GM18907 (cell line): ENCODE data around the gene CHD2.
A peak's percentile ranks its signal among the peaks of the same experiment; 100 is the strongest.
"Not testable (repeated sequence)": the region's sequence is repeated elsewhere in the genome, so short reads cannot be mapped to it uniquely, and the experiment has no call there.

ENCODE experiments used
- ATAC-seq: cut with Tn5 transposase; IDR thresholded peaks from one replicate; pipeline ENCODE4 v1.9.1; 2021; ENCODE audit warnings: mild to moderate bottlenecking, moderate library complexity; ENCODE audit not compliant: unreplicated experiment

Gene CHD2

DNA sequence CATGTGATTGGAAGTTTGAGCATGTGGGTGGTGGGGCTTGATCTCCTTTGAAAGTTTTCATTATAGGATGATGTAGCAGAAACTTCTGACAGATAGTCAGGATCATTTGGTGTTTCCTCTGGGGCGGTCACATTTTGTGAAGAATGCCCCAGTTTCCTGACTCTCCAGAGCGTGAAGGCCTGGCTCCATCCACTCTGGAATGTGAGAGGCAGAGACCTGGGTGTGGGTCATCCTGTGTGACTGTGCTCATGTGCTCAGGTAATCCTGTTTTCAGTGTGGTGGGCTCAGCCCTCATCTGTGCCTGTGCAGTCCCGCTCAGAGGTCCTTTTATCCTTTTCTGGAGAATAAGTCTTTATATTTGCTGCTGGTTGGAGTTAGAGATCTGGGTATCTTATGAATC lies 107.9 kb downstream of the CHD2 start:
- no peak for ATAC-seq

DNA sequence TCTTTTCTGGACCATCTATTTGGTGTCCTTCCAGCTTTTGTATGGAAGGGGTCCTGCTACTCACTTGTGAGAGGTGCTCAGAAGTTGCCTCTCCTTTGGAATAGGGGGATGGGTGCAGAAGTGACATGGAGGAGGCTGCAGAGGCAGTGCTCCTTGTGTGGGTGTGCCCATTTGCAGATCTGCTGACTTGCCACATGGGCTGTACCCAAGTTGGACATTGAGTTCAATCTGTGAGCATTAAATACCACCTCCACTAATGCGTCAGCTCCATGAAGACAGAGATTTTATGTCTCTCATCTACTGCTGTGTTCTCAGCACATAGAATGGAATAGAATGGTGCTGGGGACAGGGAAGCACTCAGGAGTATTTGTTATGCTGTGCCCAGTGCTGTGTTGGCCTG lies 112.7 kb downstream of the CHD2 start:
- ATAC-seq, result no peak

DNA sequence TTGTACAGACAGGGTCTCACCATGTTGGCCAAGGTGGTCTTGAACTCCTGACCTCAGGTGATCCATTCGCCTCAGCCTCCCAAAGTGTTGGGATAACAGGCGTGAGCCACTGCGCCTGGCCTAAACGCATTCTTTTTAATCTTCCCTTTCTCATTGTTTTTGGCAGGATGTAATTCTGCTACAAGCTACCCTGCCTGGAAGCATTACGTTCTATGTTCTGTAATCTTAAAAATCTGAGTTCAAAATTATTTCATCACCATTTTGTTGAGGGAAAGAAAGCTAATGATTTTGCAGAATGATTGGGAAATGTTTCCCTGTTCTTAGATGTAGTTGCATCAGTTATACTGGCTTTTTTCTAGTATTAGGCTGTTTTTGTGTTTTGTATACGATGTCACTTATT lies 117.4 kb downstream of the CHD2 start:
- no peak for ATAC-seq

DNA sequence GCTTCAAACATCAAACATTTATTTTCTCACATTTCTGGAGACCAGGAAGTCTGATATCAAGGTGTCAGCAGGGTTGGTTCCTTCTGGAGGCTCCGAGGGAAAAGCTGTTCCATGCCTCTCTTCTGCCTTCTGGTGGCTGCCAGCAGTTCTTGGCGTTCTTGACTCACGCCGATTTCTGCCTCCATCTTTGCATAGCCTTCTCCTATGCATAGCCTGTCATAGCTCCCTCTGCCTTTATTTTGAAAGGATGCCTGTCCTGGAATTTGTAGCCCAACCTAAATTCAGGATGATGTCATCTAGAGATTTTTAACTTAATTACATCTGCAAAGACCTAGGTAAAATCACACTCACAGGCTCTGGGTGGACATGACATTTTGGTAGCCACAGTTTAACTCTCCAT lies 118.5 kb downstream of the CHD2 start:
- no peak for ATAC-seq

DNA sequence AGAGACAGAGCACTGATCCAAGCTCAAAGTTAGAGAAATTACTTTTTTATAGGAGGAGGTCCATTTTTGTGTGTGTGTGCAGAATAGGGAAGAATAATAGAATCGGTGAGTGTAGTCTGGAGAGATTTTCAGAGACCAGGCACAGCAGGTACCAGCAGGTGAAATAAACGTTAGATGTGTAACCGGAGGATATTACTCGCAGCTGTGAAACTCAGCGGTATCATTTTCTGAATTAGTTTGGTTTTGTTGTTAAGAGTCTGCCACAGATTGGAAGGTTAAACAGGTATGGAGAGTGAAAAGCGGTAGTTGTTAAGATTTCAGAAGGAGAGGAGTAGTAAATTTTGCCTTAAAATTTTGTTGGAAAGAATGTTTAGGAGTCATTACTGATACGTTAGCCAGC lies 119.0 kb downstream of the CHD2 start:
- ATAC-seq, result no peak

DNA sequence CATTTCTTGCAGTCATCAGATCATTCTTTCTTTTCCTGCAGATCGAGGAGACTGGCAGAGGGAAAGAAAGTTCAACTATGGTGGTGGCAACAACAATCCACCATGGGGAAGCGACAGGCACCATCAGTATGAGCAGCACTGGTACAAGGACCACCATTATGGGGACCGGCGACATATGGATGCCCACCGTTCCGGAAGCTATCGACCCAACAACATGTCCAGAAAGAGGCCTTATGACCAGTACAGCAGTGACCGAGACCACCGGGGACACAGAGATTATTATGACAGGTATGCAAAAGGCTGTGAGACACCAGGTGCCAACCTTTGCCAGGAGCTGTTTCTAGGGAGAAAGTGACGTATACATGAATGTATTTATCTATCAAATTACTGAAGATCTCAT lies 119.8 kb downstream of the CHD2 start:
- ATAC-seq, result no peak

DNA sequence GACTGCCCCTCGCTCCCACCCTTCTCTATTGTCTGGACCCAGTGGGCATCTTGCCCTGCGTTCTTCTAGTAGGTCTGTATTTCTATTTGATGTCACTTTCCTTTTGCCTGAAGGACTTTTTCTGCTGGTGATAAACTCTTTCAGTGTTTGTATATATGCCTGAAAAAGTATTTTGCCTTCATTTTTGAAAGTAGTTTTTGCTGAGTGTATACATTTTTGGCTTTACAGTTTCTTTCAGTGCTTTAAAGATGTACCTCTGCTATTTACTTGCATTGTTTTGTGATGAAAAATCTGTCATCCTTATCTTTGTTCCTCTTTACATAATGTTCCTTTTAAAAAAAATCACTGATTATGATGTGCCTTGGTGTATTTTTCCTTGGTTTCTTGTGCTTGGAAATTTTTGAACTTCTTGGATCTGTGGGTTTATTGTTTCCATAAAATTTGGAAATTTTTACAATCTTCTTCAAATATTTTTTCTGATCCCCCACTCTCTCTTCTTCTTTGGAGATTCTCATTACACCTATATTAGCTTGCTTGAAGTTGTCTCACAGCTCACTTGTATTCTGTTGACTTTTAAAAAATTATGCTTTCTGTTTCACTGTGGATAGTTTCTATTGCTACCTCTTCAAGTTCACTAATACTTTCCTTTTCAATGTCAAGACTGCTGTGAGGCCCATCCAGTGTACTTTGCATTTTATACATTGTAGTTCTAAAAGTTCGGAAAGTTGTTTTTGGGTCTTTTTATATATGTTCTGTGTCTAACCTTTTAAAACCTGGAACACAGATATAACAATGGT lies 121.0 kb downstream of the CHD2 start:
- ATAC-seq, result peak; percentile 80

DNA sequence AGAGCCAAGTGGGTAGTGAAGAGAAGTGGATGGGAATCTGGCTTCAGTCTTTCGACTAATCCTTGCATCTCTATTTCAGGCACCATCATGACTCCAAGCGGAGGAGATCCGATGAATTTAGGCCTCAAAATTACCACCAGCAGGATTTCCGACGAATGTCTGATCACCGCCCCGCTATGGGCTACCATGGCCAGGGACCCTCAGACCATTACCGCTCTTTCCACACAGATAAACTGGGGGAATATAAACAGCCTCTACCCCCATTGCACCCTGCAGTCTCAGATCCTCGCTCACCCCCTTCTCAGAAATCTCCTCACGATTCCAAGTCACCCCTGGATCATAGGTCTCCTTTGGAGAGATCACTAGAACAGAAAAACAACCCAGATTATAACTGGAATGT lies 124.2 kb downstream of the CHD2 start:
- no peak for ATAC-seq

DNA sequence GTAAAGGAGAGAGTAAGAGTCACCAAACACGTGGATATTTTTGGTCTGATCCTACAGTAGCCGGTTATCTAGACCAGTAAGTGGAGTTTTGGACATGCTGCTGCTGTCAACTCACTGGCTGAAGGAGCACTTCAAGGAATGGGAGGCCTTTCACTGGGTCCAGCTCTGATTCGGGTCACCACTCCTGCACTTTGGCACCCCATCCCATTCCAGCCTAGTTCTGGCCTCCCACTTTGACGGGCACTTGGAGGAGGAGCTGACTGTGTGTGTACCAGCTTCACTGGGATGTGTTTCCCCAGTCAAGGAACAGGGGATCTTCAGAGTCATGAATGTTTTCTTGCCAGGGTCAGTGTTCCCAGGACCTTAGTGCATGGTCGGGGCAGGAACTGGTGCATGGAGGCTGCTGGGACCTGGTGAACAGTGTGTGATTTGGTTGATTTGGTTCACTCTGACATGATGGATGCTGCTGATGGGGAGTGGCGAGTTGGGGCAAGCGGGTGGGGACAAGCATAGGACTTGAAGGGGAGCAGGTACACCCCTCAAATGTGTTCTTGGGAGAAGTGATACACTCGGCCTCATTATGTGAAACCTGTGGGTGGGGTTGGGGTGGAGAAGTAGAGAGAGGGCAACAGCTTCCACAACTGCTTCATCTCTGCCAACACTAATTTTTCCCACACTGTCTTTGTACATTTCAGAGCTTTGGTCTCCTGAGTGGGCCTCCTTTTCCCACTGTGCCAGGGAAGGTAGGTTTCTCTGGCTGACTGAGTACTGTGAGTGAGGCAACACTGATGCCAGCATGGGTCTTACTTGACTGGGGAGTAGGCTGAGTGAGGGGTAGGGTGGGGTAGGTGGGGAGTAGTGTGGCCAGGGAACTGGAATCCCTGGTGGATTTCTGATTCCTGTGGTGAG lies 124.8 kb downstream of the CHD2 start:
- no peak for ATAC-seq

DNA sequence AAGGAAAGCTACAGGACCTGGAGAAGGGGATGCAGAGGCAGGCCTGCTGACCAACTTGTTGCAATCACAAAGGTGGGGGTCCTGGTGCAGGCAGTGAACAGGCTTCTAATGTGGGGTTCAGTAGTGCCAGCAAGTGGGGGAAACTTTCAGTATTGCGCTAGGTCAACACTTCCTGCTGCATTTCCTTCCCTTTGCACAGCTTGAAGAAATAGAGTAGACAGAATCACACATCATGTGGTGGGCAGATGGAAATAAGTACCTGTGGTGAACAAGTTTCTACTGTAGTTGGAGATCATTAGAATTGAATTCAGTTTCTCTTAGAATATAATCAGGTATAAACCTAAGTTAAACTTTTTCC lies 125.5 kb downstream of the CHD2 start:
- ATAC-seq, result no peak

DNA sequence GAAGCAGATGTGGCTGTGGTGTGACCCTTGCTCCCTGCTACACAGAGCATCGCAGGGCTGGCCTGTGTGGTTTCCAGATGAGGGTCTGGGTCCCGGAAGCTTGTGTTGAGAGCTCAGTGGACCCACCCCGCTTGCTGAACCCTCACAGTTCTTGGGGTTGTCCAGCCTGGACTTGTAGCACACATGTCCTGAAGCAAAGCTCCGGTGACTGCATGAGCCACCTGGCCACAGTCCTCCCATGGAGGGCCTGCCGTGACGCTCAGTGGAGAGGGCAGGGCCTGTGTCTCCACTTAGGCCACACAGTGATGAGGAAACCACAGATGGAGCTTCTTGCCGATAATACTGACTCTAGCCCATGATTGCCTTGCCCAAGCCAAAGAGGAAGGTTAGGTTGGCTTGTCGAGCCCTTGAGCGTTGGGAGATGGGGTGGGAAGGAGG lies 126.3 kb downstream of the CHD2 start:
- no peak for ATAC-seq

DNA sequence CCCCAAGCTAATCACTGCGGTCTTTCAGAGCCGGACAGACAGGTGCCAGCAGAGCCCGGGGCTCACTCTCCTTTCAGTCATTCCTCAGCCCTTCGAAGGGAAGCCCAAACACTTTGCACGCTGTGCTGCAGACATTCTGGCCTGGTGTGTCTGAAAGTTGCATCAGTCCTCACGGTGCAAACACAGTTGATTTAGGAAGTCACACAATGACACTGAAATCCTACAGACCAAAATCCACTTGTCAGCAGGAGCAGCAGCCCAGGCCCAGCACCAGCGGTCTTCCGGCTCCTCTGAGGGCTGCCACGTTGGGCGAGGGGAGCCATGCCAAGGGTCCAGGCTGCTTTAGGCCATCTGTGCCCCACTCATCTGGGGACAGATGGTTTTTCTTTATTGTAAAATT lies 127.3 kb downstream of the CHD2 start:
- ATAC-seq, result no peak

DNA sequence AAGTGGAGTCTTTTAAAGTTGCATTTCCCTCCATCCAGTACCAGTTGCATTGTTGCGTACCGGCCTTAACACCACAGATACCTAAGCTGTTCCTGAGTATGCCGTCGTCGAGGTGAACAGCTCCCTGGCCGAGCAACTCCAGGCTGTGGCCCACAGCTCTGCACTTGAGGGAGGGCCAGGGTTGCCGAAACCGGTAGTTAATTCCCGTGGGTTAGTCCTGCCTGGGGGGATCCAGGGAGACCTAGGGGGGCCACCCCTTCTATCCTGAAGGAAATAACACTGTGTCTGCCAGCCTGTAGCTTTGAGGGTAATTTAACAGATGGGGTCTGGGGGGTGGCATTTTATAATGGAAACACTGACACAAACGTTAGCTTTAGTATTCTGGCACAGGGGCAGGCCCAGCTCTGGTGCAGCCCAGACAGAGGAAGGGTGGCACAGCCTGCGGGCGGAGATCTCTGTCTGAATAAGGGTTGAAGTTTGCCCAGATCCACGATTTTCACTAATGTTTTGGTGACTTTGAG lies 128.0 kb downstream of the CHD2 start:
- ATAC-seq, result no peak

DNA sequence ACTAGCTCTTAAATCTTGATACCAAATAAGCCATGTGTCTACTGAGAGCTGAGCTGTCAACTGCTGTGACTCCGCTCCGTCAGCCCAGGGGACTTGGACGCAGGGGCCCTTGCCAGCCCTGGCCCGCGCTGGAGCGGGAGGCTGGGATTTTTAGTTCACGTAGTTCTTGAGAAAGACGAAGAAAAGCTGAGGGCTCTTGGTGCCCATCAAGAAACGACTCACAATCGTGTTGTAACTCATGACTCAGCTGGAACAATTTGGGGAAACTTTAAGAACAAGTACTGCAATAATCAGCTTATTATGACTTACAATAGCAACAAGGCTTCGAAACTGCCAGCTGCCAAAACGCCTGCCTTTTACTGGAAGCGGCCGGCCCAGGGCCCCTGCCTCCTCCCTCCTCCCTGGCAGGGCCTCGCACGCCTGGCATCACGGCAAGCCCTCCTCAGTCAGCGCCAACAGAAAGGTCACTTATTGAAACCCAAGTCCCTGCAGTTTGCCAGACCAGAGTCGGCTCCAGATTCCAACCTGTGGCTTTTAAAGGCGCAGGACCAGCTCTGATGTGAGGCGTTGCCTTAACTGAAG lies 128.6 kb downstream of the CHD2 start:
- ATAC-seq, result no peak

DNA sequence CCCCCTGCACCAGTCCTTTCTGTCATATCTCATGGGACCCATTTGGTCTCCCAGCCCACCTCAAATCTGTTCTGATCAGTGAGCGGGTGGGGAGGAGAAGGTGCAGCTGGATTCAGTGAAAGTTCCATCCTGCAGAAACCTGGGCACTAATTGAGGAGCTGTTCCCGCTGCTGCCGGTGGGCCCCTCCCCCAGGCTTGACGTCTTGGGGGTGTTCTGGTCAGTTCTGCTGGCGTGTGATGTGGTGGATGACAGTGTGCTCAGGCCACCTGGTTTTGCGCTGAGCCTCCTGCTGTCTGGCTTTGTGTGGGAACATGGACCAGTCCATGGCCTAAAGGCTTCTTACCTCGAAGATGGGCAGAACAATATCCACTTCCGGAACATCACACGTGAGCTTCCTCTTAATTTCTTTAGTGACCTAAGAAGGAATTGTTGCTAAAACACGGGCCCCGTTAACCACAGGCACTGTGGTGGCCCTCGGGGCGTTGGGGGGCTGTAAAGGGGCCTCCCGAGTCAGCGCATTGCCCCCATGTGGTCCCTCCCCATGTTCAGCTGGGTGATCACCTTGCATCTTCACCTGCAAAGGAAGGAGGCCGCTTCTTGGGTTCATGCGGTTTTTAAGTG lies 129.2 kb downstream of the CHD2 start:
- ATAC-seq, result no peak

DNA sequence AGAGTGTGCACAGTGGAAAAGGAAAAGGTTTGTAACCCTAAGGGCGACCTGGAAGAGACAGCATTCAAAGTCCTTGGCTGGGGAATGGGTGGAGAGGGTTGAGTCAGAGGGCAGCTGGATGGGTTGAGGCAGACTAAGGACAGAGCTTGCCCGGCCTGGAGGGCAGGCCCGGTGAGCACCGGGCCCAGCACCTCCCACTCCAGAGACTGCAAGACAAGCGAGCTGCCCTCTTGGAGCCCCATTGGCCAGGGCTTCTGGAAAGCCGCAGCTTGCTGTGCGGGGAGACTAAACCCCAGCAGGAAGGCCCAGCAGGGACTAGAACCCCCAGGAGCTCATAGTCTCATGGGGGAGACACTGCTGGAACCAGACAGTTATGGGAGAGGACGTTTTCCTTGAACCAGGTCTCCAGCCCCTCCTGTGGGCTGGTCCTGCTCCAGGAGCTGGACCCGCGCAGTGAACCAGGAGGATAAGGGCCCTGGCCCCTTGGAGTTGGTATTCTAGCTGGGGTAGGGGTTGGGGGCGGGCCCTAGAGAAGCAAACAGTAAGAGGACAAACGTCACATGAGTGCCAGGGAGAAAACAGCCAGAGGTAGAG lies 129.8 kb downstream of the CHD2 start:
- no peak for ATAC-seq

DNA sequence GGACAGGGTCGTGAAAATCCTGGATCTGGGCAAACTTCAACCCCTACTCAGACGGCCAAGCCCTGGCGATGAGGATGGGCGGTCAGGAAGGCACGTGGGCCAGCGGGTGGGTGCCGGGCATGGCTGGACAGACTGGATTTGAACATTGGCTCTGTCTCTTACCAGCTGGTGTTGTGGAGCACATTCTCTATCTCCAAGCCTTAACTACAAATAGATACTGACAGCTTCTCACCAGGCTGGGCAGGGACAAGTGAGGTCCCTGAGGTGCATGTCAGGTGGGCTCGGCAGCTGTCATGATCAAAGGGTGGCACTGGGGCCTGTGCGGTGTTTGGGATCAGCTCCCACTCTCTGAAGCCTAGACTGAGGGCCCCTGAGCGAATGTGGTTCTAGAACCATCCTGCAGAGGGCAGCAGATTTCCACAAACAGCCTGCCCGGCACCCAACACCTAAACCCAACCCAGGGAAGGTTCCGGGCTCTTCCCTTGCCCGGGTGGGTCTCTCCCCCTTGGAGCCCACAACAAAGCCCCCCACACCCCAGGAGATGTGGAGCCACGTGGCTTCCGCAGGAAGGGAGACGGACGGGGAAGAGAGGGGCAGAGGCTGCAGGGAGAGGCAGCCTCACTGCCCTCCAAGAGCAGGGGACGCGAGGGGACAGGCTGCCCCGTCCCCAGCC lies 130.4 kb downstream of the CHD2 start:
- ATAC-seq, result peak; percentile 83

DNA sequence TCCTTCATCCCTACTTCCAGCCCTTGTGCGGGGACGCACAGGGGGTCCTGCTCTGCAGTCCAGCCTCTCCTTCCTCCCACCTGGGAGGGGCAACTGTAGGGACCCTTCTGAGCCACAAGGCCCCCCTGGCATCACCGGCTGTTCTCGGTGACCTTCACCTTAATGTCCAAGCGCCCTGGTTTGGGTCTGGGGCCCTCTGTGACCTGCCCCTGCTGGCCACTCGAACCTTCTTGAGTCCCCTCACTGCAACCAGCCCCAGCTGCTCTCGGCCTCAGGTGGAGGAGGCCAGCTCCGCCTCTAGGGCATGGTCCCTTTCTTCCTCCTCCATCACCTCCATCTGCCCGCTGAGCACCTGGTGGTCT lies 131.0 kb downstream of the CHD2 start:
- no peak for ATAC-seq

DNA sequence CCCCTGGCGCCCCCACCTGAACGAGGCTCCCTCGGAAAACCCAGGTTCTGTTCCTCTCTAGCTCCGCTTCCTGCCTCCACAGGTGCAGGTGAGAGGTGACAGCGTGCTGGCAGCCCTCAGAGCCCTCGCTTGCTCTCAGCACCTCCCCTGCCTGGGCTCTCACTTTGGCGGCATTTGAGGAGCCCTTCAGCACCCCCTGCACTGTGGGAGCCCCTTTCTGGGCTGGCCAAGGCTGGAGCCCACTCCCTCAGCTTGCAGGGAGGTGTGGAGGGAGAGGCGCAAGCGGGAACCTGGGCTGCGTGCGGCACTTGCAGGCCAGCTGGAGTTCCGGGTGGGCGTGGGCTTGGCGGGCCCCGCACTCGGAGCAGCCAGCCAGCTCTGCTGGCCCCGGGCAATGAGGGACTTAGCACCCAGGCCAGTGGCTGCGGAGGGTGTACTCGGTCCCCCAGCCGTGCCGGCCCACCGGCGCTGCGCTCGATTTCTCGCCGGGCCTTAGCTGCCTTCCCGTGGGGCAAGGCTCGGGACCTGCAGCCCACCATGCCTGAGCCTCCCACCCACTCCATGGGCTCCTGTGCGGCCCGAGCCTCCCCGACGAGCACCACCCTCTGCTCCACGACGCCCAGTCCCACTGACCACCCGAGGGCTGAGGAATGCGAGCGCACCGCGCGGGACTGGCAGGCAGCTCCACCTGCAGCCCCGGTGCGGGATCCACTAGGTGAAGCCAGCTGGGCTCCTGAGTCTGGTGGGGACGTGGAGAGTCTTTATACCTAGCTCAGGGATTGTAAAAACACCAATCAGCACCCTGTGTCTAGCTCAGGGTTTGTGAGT lies 131.6 kb downstream of the CHD2 start:
- not testable (repeated sequence) for ATAC-seq
